GM21360 (cell line): Measurements from ENCODE around the gene CAMK2N1.
"Not testable (repeated sequence)": the region's sequence is repeated elsewhere in the genome, so short reads cannot be mapped to it uniquely, and the experiment has no call there.

ENCODE experiments used
- ATAC-seq: cut with Tn5 transposase; IDR thresholded peaks from one replicate; pipeline ENCODE4 v1.9.1; 2021; ENCODE audit warnings: mild to moderate bottlenecking, moderate library complexity; ENCODE audit not compliant: unreplicated experiment

Gene CAMK2N1

DNA sequence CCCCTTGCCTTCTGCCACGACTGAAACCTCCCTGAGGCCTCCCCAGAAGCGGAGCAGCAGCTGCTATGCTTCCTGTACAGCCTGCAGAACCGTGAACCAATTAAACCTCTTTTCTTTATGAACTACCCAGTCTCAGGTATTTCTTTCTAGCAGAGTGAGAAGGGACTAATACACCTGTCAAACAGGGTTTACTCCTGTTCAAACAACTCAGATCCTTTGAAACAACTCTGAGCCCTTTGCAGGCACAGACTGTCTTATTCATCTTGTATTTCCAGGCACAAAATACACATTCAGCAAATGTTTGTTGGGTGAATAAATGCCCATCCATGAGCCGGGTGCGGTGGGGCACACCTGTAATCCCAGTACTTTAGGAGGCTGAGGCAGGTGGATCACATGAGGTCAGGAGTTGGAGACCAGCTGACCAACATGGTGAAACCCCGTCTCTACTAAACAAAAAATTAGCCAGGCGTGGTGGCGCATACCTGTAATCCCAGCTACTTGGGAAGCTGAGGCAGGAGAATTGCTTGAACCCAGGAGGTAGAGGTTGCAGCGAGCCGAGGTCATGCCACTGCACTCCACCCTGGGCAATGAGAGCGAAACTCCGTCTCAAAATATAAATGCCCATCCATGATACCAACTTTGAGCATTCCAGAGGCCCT lies 10.8 kb upstream of the CAMK2N1 start:
- ATAC-seq = not testable (repeated sequence)

DNA sequence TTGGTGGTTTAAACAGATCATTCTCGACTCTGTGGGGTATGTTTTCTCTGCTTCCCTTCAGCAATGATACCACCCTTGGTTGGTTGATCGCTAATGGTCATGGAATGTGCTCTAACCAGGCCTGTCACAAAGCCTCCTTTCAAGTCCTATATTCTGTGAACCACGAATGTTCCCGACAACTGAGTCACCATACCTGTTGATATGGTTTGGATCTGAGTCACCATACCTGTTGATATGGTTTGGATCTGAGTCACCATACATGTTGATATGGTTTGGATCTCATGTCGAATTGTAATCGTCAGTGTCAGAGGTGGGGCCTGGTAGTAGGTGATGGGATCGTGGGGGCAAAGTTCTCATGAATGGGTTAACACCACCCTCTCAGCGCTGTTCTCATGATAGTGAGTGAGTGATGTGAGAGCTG lies 10.2 kb upstream of the CAMK2N1 start:
- ATAC-seq = no peak

DNA sequence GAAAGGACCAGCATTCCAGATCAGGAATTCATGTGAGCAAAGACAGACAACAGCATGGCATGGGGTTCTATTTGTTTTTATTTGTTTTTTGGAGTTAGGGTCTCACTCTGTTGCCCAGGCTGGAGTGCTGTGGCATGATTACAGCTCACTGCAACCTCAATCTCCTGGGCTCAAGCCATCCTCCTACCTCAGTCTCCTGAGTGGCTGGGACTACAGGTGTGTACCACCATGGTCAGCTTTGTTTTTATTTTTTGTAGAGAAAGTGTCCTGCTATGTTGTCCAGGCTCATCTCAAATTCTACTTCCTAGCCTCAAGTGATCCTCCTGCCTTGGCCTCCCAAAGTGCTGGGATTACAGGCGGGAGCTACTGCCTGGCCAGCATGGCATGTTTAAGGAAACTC lies 9.7 kb upstream of the CAMK2N1 start:
- ATAC-seq = no peak

DNA sequence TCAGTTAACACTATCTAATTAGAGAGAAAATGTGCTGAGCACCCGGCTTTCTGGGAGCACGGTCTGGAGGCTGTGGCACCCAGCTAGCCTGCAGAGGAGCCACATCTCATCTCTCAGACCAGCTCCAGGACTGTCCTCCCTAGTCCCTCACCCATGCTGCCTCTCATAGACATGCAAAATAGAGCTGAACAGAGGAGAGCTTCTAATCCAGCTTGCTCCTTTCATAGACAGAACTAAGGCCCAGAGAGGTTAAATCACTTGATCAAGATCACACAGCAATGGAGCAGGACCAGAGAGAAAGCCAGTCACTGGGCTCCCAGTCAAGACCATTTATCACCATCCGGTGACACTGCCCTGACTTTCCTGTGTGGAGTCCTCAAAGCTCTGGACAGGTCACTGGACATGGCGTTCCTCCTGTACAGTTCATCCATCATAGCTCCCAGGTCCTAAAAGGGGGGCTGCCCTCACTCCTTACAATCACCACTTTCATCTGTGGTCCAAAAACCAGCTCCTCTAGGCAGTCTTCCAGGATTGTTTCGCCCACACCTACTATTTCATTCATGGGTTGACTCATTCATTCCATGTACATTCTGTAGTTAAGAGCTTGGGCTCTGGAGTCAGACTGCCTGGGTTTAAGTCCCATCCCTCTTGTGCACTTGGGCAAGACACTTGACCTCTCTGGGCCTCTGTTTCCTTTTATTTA lies 8.8 kb upstream of the CAMK2N1 start:
- no peak for ATAC-seq

DNA sequence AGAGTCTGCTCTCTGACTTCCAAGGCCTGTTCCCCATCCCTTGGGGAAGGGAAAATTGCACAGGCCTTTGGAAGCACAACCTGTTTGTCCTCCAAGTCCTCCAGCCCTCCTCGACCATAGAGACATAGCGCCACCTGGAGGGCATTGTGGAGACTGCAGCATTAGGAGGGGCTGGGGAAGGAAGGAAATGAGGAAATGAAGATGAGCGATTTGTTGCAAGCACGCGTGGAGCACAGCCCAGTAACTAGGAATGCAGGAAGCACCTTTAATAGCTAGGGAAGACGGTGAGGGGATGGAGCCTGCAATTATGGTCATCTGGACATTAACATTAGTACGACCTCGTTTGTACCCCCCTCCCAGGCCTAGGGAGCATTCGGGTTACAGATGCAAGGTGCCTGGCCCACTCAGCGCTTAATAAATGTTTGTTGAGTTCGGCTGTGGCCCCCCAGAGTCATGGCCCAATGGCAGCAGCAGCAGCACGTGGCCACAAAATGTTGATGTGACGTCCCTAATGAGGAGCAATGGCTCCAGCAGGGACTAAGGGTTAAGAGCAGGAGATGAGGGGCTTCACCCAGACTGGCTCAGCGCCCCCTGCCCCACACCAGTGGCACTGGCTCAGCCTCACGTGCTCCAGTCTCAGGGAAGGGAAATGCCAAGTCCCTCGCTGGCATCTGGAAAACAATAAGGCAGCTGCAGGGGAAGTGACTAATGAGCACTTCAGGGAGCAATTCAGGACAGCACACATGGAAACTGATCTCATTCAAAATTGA lies 8.0 kb upstream of the CAMK2N1 start:
- no peak for ATAC-seq

DNA sequence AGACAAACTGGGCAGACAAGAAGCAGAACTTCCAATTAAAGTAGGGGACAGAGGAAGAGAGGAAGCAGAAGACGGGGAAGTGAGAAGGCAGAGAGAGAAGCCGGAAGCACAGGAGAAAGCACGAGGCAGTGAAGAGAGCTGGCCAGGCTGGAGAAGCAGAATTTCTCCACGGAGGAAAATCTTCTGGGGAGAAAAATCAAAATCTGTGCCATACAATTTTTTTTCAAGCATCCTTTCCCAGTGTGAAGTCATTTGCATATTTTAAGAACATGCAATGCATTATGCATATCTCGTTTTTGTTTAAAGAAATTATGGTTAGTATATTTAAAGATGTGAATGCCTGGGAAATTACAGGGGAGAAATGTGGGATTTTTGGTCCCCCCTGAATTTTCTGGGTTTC lies 7.3 kb upstream of the CAMK2N1 start:
- ATAC-seq = no peak

DNA sequence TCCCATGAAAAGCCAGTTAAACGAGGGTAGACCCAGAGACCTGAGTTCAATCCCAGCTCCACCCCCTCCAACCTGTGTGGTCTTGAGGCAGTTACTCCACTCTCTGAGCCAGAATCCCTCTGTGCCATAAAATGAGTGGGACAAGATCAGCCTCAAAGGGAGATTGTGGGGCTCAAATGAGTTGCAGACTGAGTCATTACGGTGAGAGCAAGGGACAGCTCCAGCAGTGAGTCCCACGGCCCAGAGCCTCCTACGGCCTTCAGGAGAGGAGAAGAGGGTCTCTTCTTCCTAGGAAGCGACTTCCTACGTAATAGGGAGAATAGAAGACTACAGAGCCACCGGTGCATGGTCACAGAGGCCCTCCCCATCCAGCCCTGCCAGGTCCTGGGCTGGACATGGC lies 6.7 kb upstream of the CAMK2N1 start:
- no peak for ATAC-seq

DNA sequence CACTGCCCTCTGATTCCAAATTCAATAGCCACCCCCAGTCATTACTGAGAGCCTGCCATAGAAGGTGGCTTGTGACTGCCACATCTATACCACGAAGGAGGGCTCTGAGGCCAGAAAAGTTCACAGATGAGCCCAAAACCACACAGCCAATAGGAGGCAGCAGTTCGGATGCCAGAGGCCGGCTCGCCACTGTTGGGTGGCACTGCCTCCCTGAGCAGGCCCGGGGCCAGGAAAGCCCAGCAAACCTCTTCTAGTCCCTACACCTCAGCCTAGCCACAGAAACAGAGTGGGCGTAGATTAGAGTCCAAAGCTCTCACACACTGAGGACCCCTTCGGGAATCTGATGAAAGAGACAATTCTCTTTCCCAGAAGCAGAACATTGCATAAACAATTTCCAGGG lies 5.9 kb upstream of the CAMK2N1 start:
- no peak for ATAC-seq

DNA sequence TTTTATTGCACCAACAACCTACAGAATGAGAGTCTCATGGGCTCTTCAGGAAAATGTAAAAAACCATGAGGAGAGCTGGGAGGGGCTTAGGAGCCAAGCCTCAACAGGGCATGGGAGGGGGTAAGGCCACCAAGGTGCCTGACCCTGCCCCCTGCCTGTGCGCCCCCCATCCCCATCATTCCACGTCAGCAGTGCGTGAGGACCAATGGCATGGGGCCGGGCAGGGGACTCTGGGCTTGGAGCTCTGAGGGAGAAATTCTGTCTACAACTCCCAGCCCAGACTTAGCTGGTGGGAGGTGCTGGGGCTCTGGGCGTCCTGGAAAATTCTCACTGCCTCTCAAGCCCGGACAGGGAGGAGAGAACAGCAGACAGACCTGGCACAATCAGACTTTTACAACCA lies 5.2 kb upstream of the CAMK2N1 start:
- no peak for ATAC-seq

DNA sequence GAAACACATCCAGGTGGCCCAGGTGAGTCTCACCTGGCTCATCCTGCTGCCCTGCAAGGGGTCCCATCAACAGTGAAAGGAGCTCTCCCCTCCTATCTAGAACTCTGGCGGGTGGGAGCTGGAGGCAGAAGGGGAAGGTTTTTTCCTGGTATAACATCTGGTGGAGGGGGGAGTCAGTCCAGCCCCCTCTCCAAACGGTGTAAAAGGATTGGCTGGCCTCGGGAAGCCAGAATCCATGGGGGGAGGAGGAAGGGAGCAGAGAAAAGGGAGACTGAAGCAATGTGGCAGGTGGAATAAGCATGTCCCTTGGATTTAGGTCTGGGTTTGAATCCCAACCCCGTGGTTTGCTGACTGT lies 1.2 kb upstream of the CAMK2N1 start:
- no peak for ATAC-seq

DNA sequence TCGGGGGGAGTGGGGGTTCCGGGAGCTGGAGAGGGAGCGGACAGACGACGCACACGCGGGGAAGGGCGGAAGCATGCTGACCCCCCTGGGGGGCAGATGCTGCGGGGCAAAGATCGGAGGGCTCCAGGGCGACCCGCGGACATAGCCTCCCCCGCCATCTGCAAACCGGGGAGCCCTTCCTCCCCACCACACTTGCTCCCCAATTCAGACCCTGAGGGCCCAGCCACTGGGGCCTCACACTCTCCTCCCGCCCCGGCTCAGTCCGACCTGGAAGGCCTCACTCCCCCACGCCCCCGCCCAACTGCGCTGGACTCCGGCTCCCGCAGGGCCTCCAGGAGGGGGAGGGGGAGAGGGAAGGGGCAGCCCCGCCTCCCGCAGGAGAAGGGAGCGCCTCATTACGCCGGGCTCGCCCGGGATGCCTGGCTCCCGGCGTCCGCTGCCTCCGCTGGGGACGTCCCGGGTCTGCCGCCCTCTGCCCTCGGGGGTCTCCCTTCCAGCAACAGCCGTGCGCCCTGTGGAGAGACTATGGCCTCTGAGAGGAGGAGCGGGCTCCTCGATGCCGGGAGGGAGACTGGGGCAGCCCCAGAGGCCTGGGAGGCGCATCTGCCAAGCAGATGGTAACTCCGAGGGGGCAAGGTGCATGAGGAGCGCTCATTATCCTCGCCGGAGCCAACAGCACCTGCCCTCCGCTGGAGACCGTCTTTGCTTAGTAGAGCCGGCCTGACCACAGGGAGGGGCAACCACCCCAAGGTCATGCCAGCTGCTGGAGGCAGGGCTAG lies 636 bp upstream of the CAMK2N1 start:
- ATAC-seq = no peak

DNA sequence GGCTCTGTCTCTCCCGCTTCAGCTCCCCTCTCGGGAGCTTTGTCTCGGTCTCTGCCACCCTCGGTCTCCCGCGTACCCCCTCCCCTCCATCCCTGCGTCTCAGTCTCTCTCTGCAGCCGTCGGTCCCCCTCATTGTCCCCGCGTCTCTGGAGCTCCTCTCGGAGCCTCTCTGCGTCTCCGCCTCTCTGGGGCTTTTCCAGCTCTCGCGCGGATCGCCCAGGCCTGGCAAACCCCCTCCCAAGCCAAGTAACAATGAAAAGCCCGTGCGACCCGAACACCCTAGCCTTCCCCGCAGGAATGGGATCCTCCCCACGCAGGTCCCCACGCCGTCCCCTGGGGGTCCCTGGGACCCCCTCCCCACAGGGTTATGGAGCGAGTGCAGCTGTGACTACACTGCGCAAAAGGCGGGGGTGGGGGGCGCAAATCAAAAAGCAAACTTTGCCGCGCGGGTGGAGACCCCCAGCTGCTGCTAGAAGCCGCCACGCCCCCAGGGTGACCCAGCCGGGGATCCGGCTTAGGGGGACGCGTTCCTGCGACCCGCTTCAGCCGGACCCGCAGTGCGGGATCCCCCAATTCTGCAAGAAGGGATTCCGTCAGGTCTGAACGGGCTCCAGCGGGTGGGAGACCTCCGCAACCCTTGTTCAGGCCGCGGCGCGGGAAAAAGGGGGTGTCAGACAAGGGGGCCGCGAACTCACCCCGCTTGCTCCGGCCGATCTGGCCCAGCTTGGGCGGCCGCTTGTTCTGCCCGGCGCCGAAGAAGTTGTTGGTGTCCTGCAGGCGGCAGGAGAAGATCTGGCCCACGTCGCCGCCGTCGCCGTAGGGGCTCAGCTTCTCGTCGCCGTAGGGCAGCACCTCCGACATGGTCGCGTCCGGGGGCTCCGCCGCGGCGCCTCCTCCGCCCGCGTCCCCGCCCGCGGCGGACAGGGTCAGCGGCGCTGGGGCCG lies 1.2 kb downstream of the CAMK2N1 start:
- no peak for ATAC-seq

DNA sequence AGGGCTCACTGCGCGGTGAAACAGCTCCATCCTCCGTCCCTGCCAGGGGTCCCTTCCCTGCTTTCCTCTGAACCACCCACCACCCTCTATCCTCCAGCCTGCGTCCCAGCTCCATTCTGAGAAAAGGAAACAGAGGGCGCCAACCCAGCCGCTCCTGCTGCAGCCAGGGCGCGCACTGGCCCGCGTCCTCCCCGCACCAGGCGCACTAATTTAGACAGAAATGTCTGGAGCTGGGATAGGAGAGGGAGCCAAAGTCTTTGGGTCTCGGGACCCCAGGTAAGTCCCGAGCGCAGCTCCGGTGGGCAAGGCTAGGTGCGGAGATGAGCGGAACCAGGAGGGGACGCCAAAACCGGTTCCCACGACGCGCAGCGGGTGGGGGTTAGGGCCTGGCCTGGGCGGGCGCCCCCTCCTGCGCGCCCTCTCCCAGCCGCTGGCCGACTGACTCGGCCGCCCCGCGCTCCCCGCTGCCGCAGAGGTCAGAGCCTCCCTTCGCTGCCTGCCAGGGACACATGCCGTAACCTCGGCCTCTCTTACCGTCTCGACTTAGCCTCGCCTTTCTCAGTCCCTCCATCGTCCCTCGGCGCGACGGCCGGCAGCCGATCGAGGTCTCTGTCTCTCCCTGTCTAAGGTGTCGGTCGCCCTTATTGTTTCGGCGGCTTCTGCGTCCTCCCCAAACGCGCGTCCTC lies 2.0 kb downstream of the CAMK2N1 start:
- no peak for ATAC-seq

DNA sequence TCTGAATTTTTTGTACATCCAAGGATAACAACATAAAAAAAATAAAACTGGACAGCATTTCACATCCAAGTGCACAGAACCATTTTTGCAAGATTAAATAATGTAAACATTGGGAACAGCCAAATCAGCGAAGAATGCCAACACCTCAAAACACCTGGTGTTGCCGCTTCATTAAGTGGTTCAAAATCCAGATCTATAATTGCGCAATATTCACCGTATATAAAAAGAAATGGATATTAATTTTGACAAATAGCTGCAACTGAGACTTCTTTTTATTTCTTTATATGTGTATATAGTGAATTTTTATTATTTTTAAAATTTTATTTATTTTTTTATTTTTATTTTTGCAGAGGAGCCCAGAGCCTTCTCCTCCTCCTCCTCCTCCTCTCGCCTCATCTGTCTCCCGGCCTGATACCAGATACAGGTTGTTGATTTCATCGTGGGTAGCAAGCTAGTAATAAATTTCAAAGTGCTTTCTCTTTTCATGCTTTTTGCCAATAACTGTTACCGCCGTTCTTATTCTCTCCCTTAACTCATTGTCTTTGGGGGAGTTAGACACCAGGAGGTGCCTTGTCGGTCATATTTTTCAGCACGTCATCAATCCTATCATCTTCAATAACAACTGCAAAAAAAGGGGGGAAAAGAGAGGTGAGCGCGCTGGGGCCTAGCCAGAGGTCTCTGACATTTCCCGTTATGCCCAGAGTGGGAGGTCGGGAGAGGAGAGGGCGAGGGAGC lies 2.7 kb downstream of the CAMK2N1 start:
- ATAC-seq = no peak

DNA sequence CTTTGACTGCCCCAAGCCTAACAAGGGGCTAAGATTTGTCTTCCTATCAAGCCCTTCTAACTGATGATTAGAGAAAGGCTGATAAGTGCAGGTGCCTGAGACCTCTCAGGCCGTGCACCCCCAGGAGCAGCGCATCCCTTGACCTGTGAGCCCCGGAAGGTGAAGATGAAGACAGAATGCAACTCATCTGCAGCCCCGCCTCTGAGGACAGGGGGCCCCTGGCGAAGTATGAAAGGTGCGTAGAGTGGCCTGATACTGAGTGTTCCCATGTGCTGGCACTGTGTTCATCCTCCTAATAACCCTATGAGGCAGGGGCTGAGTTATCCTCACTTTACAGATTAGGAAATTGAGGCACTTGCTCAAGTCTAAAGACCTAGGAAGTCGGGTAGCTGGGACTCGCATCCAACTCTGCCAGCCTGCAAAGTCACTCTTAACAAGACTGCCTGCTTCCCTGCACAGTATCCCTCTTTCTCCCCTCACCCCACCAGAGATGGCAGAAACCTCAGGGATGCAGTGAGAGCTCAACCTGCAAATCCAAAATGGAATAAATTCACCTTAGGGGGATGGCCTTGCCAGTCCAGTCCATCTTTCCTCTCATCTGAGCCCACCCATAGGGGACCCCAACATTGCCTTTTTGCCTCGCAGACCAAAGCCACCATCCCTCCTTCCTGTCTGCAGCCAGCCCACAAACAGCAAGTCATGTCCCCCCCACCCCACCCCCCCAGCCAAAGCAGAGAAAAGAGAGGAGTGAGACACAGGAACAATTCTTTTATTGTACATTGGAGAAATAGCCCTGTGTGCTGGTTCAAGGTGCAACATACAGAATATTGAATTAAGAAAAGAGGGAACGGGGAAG lies 4.1 kb downstream of the CAMK2N1 start:
- no peak for ATAC-seq

DNA sequence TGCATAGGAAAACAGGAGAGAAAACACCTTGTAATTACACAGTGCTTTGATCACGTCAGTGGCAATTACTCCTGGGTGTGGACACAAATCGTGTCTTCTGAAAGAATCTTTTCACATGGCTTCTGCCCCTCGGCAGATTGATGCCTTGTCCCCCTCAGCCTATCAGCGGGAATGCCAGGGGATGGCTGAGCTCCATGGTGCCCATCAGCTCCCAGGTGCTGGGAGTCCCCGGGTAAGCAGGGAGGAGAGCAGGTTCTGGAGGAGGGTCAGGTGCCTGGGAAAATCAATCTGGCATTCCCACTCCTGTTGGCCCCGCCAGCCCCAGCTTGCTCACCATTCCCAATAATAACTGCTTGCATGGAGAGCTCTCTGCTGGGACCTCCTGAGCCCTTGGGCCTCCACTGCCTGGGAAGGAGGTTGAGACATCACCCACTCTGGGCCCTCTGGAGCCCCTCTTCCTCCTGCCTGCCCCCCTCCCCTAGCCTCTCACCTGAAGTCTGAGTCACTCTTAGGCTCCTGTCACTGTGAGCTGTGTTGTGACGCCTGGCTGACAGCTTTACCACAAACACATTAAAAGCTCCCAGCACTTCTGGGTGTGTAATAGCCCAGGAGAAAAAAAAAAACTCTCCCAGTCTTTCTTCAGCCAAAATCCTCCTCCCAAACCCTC lies 4.9 kb downstream of the CAMK2N1 start:
- no peak for ATAC-seq

DNA sequence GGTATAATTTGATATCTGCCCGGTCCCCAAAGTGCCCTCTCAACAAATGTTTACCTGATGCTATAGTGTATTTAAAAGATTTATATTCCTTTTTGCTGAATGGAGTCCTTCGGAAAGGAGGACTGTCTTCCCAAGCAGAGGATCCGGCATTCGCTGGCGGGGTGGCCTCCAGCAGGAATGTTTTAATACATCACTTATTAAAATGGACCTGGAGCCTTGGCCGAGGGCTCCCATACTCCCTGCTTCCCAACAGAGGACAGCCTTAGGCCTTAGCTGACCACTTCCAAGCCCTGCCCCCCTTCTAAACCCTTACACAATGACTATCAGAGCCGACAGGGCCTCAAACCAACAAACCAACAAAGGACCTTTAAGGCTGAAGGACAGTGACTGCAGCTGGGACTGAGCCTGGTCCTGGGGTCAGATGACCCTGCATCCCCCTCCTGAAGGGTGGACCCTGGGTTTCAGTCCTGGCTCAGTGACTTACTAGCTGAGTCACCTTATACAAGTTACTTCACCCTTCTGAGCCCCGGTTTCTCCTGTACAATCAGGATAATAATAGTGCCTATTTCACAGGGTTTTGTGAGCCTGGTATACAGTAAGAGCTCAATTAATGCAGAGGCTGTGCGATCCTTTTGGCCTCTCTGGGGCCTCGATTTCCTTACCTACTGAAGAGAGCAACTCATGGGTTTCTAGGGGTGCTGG lies 5.6 kb downstream of the CAMK2N1 start:
- ATAC-seq = no peak
